ENCODE data around the gene EXOC1. TPM values are rescaled to one million over a fixed set of nuclear protein-coding genes. Genes with fewer than 3 reads are reported as not detected.

The EXOC1 gene
- total and polyA plus RNA-seq, 2 of the 4 experiments (the other 2 are of a cell fraction): 19.9 to 49.5 TPM

GRCh38 chr4:55808632-55809031, 44.8 kb upstream of the EXOC1 start:
- Histone ChIP-seq H2BK120ac (ENCODE audit: low read depth, low read length) (no peak overlapping the region), H2BK15ac (ENCODE audit: low read depth, low read length) (no peak overlapping the region), H3K56ac (ENCODE audit: extremely low read depth, insufficient read depth, low read length) (no peak overlapping the region), H4K5ac (ENCODE audit: low read depth, low read length) (no peak overlapping the region), H4K91ac (ENCODE audit: insufficient read depth, low read depth, low read length) (no peak overlapping the region), H2BK20ac (ENCODE audit: low read depth, low read length) (no peak overlapping the region), H3K23ac (ENCODE audit: low read depth, low read length) (no peak overlapping the region), H3K4me3 (ENCODE audit: insufficient read depth, low read depth, low read length) (no peak overlapping the region), H3K27me3 (ENCODE audit: control insufficient read depth, insufficient read depth, low read length) (peaks cover 2% of the 10 kb centered on the region; the same call in 1 of the 2 replicates), H3K4ac (ENCODE audit: low read depth, low read length) (no peak overlapping the region), H2AK9ac (replicated peaks; ENCODE audit: low read depth, low read length, poor library complexity) (no peak overlapping the region), H3K36me3 (ENCODE audit: control insufficient read depth, insufficient read depth, low read length) (no peaks in the 10 kb centered on the region), H3K4me2 (ENCODE audit: low read depth, low read length) (no peak overlapping the region), H3K9me1 (ENCODE audit: insufficient read depth, low read length) (no peaks in the 10 kb centered on the region), H3K14ac (replicated peaks; ENCODE audit: low read depth, low read length) (no peak overlapping the region), H3K18ac (ENCODE audit: low read depth, low read length) (no peak overlapping the region), H3K9me3 (ENCODE audit: control insufficient read depth, insufficient read depth, low read length) (no peaks in the 10 kb centered on the region), H2AK5ac (ENCODE audit: low read depth, low read length) (no peak overlapping the region), H4K20me1 (ENCODE audit: insufficient read depth, low read length) (no peaks in the 10 kb centered on the region), H3K79me1 (ENCODE audit: low read depth in 1 of 2, low read length in 2 of 2) (no peaks in the 10 kb centered on the region), H3K9ac (ENCODE audit: low read depth, low read length) (no peak overlapping the region), H3K4me1 (ENCODE audit: control insufficient read depth, insufficient read depth, low read length) (no peaks in the 10 kb centered on the region), H2AFZ (replicated peaks; ENCODE audit: low read length, poor library complexity) (no peak overlapping the region), H3K27ac (ENCODE audit: insufficient read depth, low read length) (no peak overlapping the region), H4K8ac (ENCODE audit: low read depth in 2 of 2, low read length in 2 of 2) (no peak overlapping the region), H2BK5ac (ENCODE audit: low read depth, low read length, poor library complexity, severe bottlenecking) (no peak overlapping the region)
- DNase-seq (no peak), ATAC-seq (ENCODE audit: low read depth) (no peak)
- dilution Hi-C loops (cut with HindIII; ENCODE audit: low sequenced_read_pairs, unreplicated experiment): no loop called here
- WGBS, 2 experiments (ENCODE audit: extremely low coverage in 2 of 2, insufficient read length in 1 of 2): no CpG with 5 or more reads among the region's 5 CpGs
- in situ Hi-C loops (cut with MboI; ENCODE audit: low sequenced_read_pairs): no loop called here
- intact Hi-C loops (cut with micrococcal nuclease): no loop called here
- no TSS peak for BruUV-seq (replicated peaks)
- TF ChIP-seq CEBPB (IDR thresholded peaks at IDR 0.05; ENCODE audit: low read depth, low read length) (no peak), MXI1 (IDR thresholded peaks at IDR 0.05; ENCODE audit: borderline replicate concordance, low read depth, low read length) (no peak), RFX5 (IDR thresholded peaks at IDR 0.05; ENCODE audit: low read depth, low read length) (no peak), NFE2L2 (IDR thresholded peaks at IDR 0.05; ENCODE audit: low read depth, low read length) (no peak), MAZ (IDR thresholded peaks at IDR 0.05; ENCODE audit: borderline replicate concordance, low read depth, low read length) (no peak), CTCF (conservative IDR thresholded peaks at IDR 0.05; ENCODE audit: low read depth, low read length) (no peak), RCOR1 (IDR thresholded peaks at IDR 0.05; ENCODE audit: insufficient replicate concordance, low read length) (no peak)
- CTCF ChIA-PET: no interaction called here
- POLR2A ChIA-PET (ENCODE audit: unreplicated experiment): no interaction called here
